OCI-LY7 (cell line): ENCODE results near the gene OTOF. TPM values are rescaled to one million over a fixed set of nuclear protein-coding genes. Genes with fewer than 3 reads are reported as not detected.

Experiments
- BruUV-seq: library from RNA; stranded (reverse); fragments of 400-500 nt; replicated peaks from 2 replicates; lab custom pipeline; 2021; lab: Mats Ljungman, UMichigan
- CTCF ChIA-PET: fragments of 300-600 bp; sonication (Branson Sonifier 250); formaldehyde crosslinking; loops from one replicate; lab custom pipeline; 2022; ENCODE audit warnings: antibody characterized with exemption; ENCODE audit not compliant: unreplicated experiment; lab: Charles Lee
- POLR2A ChIA-PET: fragments of 300-600 bp; sonication (Branson Sonifier 250); formaldehyde crosslinking; loops from one replicate; lab custom pipeline; 2022; ENCODE audit warnings: antibody characterized with exemption; lab: Charles Lee
- DNase-seq: peaks from one replicate; pipeline ENCODE4 v3.0.0-alpha.2; 2015; ENCODE audit warnings: low spot score
- H2AFZ ChIP-seq: fragments of 200-600 bp; sonication (generic), shearing (Covaris generic); 2 replicates; pipeline ENCODE4 v1.6.1; 2014; ENCODE audit warnings: mild to moderate bottlenecking, antibody characterized with exemption, low read length, moderate library complexity
- H3K27ac ChIP-seq: fragments of 200-600 bp; sonication (generic); 2 replicates; pipeline ENCODE4 v1.5.1; 2014; ENCODE audit warnings: mixed run types, low read depth, mild to moderate bottlenecking, moderate library complexity, low read length, inconsistent platforms; ENCODE audit not compliant: poor library complexity, severe bottlenecking
- H3K36me3 ChIP-seq: fragments of 200-600 bp; sonication (generic); 2 replicates; pipeline ENCODE4 v1.6.1; 2014; ENCODE audit warnings: mild to moderate bottlenecking, antibody characterized with exemption, low read length, moderate library complexity, mixed read lengths; ENCODE audit not compliant: insufficient read depth
- H3K4me1 ChIP-seq: fragments of 200-600 bp; sonication (generic); 2 replicates; pipeline ENCODE4 v1.5.1; 2014; ENCODE audit warnings: mild to moderate bottlenecking, low read length; ENCODE audit not compliant: insufficient read depth, poor library complexity, severe bottlenecking
- H3K4me2 ChIP-seq: fragments of 200-600 bp; sonication (generic); 2 replicates; pipeline ENCODE4 v1.6.1; 2014; ENCODE audit warnings: mild to moderate bottlenecking, low read length
- H3K4me3 ChIP-seq: fragments of 200-600 bp; sonication (generic); 2 replicates; pipeline ENCODE4 v1.5.1; 2014; ENCODE audit warnings: mild to moderate bottlenecking, low read depth, low read length; ENCODE audit not compliant: poor library complexity, severe bottlenecking
- H3K79me2 ChIP-seq: fragments of 200-600 bp; sonication (generic); 2 replicates; pipeline ENCODE4 v1.6.1; 2016; ENCODE audit warnings: low read depth, mild to moderate bottlenecking, low read length, moderate library complexity, mixed read lengths; ENCODE audit not compliant: insufficient read depth
- H3K9me2 ChIP-seq: fragments of 200-600 bp; sonication (generic); 2 replicates; pipeline ENCODE4 v1.6.1; 2016; ENCODE audit warnings: mild to moderate bottlenecking, low read length, mixed read lengths; ENCODE audit not compliant: insufficient read depth
- H3K9me3 ChIP-seq: fragments of 200-600 bp; sonication (generic); 2 replicates; pipeline ENCODE4 v1.6.1; 2014; ENCODE audit warnings: mild to moderate bottlenecking, mixed run types, low read length, mixed read lengths
- H4K20me1 ChIP-seq: fragments of 200-600 bp; sonication (generic); 2 replicates; pipeline ENCODE4 v1.6.1; 2014; ENCODE audit warnings: mild to moderate bottlenecking, antibody characterized with exemption, low read length, moderate library complexity, mixed read lengths; ENCODE audit not compliant: insufficient read depth
- CTCF ChIP-seq: fragments of 200-600 bp; sonication (generic); conservative IDR thresholded peaks from 2 replicates; pipeline ENCODE4 v1.5.1; 2014; ENCODE audit warnings: mild to moderate bottlenecking, antibody characterized with exemption, low read length, moderate library complexity, mixed read lengths
- EZH2phosphoT487 ChIP-seq: fragments of 200-600 bp; sonication (generic); IDR thresholded peaks from 2 replicates; pipeline ENCODE4 v1.6.1; 2018; ENCODE audit warnings: low read depth, borderline replicate concordance, mild to moderate bottlenecking, mixed run types, antibody characterized with exemption, low read length, moderate library complexity, mixed read lengths
- intact Hi-C: fragments of 100-400 bp; cut with micrococcal nuclease; formaldehyde crosslinking; loops from one replicate; pipeline ENCODE4 v1.10.0; 2022; ENCODE audit not compliant: unreplicated experiment
- total RNA-seq, 2 experiments: library from RNA; depleted of rRNA in 1 of 2; stranded (reverse); fragments of >200 nt in 1 of 2; shearing (Covaris generic) in 1 of 2; gene quantifications; 2 replicates each; pipeline ENCODE4 v1.2.3, GENCODE V29; 2014 to 2022

OTOF gene
- total RNA-seq, 2 experiments from 2014 or later, result not detected

- H3K9me3 ChIP-seq, result no peaks in the 10 kb centered on the region
- intact Hi-C loops, result no loop called here
- no peak overlapping the region for H3K4me3 ChIP-seq
- no peaks in the 10 kb centered on the region for H3K4me1 ChIP-seq
- H4K20me1 ChIP-seq, result no peaks in the 10 kb centered on the region
- ChIA-PET CTCF (no interaction called here), POLR2A (no interaction called here)
- H3K9me2 ChIP-seq, result no peaks in the 10 kb centered on the region
- TF ChIP-seq CTCF (no peak), EZH2phosphoT487 (no peak)
- H3K79me2 ChIP-seq, result no peaks in the 10 kb centered on the region
- no peaks in the 10 kb centered on the region for H3K36me3 ChIP-seq
- DNase-seq, result no peak
- no peak overlapping the region for H2AFZ ChIP-seq
- BruUV-seq, result no TSS peak
- no peak overlapping the region for H3K27ac ChIP-seq
- H3K4me2 ChIP-seq, result no peak overlapping the region
Observed at GRCh38 chr2:26483027-26483326, 5.1 kb upstream of the OTOF start.

- ChIA-PET POLR2A (no interaction called here), CTCF (no interaction called here)
- Histone ChIP-seq H3K4me2 (no peak overlapping the region), H3K4me3 (no peak overlapping the region), H3K36me3 (no peaks in the 10 kb centered on the region), H3K27ac (no peak overlapping the region), H3K79me2 (no peaks in the 10 kb centered on the region), H2AFZ (no peak overlapping the region), H3K9me3 (no peaks in the 10 kb centered on the region), H3K9me2 (no peaks in the 10 kb centered on the region), H3K4me1 (no peaks in the 10 kb centered on the region), H4K20me1 (no peaks in the 10 kb centered on the region)
- BruUV-seq, result no TSS peak
- intact Hi-C loops, result no loop called here
- TF ChIP-seq CTCF, result no peak
- no peak for TF ChIP-seq EZH2phosphoT487
- DNase-seq, result no peak
Observed at GRCh38 chr2:26482211-26483026, 4.5 kb upstream of the OTOF start.

- intact Hi-C loops, result no loop called here
- Histone ChIP-seq H3K4me2 (no peak overlapping the region), H2AFZ (no peak overlapping the region), H3K4me3 (no peak overlapping the region), H3K4me1 (no peaks in the 10 kb centered on the region), H3K79me2 (no peaks in the 10 kb centered on the region), H4K20me1 (no peaks in the 10 kb centered on the region), H3K36me3 (no peaks in the 10 kb centered on the region), H3K9me3 (no peaks in the 10 kb centered on the region), H3K27ac (no peak overlapping the region), H3K9me2 (no peaks in the 10 kb centered on the region)
- ChIA-PET POLR2A (no interaction called here), CTCF (no interaction called here)
- TF ChIP-seq EZH2phosphoT487 (no peak), CTCF (no peak)
- DNase-seq, result no peak
- BruUV-seq, result no TSS peak
Observed at GRCh38 chr2:26481706-26482105, 3.8 kb upstream of the OTOF start.
